ENCODE results near the gene FNBP1. TPM values are rescaled to one million over a fixed set of nuclear protein-coding genes. Genes with fewer than 3 reads are reported as not detected.

The FNBP1 gene
- total and polyA plus RNA-seq, 4 donors = 16.0 to 94.3 (median 29.5) TPM

DNA sequence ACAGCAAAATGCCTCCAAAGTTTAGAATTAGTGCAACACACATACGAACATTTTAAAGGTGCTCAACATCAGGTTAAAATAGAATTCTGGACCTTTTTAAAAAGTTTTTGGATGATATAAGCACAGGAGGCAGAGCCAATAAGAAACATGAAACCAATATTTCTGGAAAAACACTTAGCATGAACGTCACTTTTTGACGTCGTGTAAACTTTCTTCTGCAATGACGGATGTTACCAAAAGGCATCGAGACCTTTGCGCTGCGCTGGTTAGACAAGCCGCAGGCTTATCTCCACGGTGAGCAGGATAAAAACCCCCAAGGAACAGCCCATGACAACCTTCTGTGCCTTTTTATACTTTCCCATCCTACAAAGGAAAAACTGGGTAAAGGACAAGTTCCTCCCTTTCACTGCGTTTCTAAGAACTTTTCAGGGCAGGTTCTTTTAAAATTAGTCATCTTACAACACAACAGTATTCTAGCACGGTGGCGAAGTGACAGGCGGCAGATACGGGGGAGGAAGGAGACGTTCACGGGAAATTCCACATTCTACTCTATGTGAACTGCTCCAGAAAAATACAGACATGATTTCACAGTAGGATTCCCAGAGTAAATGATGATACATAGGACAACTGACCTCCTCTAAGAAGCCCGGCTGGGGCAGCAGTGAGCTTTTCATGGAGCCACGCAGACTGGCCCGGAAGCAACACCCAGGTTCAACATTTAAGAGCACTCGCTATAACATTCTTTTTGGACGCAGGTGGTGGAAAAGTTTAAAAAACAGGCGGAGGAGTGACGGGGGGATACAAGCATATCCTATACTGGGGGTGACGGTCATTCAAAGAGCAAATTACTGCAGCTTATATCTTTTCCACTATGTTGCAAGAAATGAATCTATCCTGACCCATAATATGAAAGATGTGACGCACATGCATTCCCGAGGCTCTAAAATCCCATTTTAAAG lies 155.4 kb downstream of the FNBP1 start:
- H3K36me3 ChIP-seq (ENCODE audit: control insufficient read depth in 4 of 4, insufficient read depth in 4 of 4, low read length in 4 of 4) = peaks cover 0 to 7% (median under 1%) of the 10 kb centered on the region in 4 donors
- WGBS, 2 donors = 36 to 59% methylated on average over 27 of the region's 27 CpGs
- peak overlapping the region; percentile 24 to 74 for H3K27ac ChIP-seq (ENCODE audit: low read depth in 1 of 2, low read length in 1 of 2)
- no peak overlapping the region for H3K4me3 ChIP-seq
- TF ChIP-seq, protein P1, sequence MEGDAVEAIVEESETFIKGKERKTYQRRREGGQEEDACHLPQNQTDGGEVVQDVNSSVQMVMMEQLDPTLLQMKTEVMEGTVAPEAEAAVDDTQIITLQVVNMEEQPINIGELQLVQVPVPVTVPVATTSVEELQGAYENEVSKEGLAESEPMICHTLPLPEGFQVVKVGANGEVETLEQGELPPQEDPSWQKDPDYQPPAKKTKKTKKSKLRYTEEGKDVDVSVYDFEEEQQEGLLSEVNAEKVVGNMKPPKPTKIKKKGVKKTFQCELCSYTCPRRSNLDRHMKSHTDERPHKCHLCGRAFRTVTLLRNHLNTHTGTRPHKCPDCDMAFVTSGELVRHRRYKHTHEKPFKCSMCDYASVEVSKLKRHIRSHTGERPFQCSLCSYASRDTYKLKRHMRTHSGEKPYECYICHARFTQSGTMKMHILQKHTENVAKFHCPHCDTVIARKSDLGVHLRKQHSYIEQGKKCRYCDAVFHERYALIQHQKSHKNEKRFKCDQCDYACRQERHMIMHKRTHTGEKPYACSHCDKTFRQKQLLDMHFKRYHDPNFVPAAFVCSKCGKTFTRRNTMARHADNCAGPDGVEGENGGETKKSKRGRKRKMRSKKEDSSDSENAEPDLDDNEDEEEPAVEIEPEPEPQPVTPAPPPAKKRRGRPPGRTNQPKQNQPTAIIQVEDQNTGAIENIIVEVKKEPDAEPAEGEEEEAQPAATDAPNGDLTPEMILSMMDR (IDR thresholded peaks at IDR 0.05; ENCODE audit: control extremely low read depth, extremely low read depth) = no peak
- no peaks in the 10 kb centered on the region for H3K9me3 ChIP-seq (ENCODE audit: control insufficient read depth in 4 of 4, insufficient read depth in 3 of 4, low read length in 3 of 4)
- H3K4me1 ChIP-seq (ENCODE audit: control insufficient read depth in 5 of 5, insufficient read depth in 5 of 5, low read length in 5 of 5) = peaks cover 5 to 39% (median 9%) of the 10 kb centered on the region in 5 donors
- no peak for ATAC-seq (ENCODE audit: insufficient read depth, low FRiP score)
- no peak for DNase-seq
- H3K27me3 ChIP-seq (ENCODE audit: control insufficient read depth in 3 of 3, insufficient read depth in 3 of 3, low read length in 2 of 3) = no peaks in the 10 kb centered on the region
- no peak overlapping the region for H3K9ac ChIP-seq (ENCODE audit: insufficient read depth in 1 of 2, low read length in 2 of 2)

DNA sequence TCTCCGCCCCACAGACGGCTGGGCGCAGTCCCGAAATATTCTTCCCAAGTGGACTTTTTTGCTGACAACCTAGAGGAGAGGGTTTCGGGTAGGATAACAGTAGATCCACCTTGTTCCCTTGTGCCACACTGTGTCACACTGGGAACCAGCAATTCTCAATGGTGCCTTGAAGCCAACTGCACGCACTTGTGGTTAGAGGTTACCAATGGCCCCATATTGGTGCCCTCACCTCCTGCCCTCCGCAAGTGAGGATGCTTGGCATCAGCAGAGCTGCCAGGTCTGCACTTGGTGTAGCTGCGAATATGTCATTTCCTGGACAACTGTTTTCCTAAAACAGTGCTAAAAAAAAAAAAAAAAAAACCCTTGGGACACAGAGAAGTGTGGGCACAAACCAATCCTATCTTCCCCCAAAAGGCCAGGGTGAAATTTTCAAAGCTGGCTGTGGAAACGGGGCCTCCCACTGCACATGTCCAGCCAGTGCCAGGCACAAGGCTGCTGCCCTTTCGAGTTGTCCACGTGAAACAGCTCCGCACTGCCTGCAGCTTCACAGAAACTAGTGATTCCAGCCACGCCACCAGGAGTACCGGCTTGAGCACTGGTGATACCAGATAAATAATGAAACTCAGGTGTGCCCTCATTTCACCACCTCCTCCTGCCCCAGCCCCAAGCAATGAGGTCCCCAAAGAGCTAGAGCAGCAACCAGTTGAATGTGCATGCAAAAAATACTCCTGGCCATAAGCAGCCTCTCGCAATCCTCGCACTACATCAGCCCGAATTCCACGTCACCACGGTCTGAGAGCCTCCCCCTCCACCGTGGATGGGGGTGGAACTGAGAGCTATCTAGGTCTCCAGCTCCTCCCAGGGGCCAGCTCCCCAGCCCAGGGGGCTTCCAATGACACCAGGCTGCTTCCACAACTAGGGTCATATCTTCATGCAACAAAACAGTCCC lies 156.5 kb downstream of the FNBP1 start:
- Histone ChIP-seq H3K9ac (ENCODE audit: insufficient read depth in 1 of 2, low read length in 2 of 2) (no peak overlapping the region), H3K9me3 (ENCODE audit: control insufficient read depth in 4 of 4, insufficient read depth in 3 of 4, low read length in 3 of 4) (no peaks in the 10 kb centered on the region), H3K4me3 (no peak overlapping the region), H3K27me3 (ENCODE audit: control insufficient read depth in 3 of 3, insufficient read depth in 3 of 3, low read length in 2 of 3) (no peaks in the 10 kb centered on the region), H3K27ac (ENCODE audit: low read depth in 1 of 2, low read length in 1 of 2) (peak overlapping the region; percentile 1 to 85), H3K4me1 (ENCODE audit: control insufficient read depth in 5 of 5, insufficient read depth in 5 of 5, low read length in 5 of 5) (peaks cover 5 to 29% (median 9%) of the 10 kb centered on the region in 5 donors), H3K36me3 (ENCODE audit: control insufficient read depth in 4 of 4, insufficient read depth in 4 of 4, low read length in 4 of 4) (peaks cover 0 to 9% (median 5%) of the 10 kb centered on the region in 4 donors)
- WGBS, 2 donors = 37 to 49% methylated on average over 20 of the region's 20 CpGs
- no peak for DNase-seq
- ATAC-seq (ENCODE audit: insufficient read depth, low FRiP score) = no peak
- TF ChIP-seq, protein P1 (IDR thresholded peaks at IDR 0.05; ENCODE audit: control extremely low read depth, extremely low read depth) = no peak

DNA sequence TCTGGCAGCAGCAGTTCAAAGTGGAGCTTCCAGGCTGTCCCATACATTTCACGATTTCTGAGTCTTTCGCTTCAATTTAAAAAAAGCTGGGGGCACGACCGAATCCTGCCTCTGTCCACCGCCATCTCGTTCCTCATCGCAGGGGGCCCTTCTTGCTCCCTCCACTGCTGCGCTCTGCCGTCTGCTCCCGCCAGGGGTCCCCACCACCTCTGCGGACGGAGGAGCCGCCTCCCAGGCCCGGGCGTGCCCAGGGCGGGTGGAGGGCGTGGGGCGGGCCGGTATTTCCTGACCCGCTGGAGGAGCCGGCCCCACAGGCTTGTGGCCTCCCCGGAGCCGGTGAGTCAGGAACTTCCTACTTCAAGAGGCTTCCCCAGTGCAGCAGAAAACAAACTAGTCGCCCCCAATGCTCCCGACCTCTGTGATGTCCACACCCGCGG lies 157.3 kb downstream of the FNBP1 start:
- Histone ChIP-seq H3K4me1 (ENCODE audit: control insufficient read depth in 5 of 5, insufficient read depth in 5 of 5, low read length in 5 of 5) (peaks cover 5 to 31% (median 8%) of the 10 kb centered on the region in 5 donors), H3K4me3 (no peak overlapping the region), H3K9ac (ENCODE audit: insufficient read depth in 1 of 2, low read length in 2 of 2) (no peak overlapping the region), H3K36me3 (ENCODE audit: control insufficient read depth in 4 of 4, insufficient read depth in 4 of 4, low read length in 4 of 4) (peaks cover under 1 to 17% (median 5%) of the 10 kb centered on the region in 4 donors), H3K9me3 (ENCODE audit: control insufficient read depth in 4 of 4, insufficient read depth in 3 of 4, low read length in 3 of 4) (no peaks in the 10 kb centered on the region), H3K27me3 (ENCODE audit: control insufficient read depth in 3 of 3, insufficient read depth in 3 of 3, low read length in 2 of 3) (no peaks in the 10 kb centered on the region), H3K27ac (ENCODE audit: low read depth in 1 of 2, low read length in 1 of 2) (peak overlapping the region; percentile 27 to 85)
- DNase-seq (peak; percentile 81 to 90 (median 89)), ATAC-seq (ENCODE audit: insufficient read depth, low FRiP score) (peak; percentile 93)
- TF ChIP-seq, protein P1 (IDR thresholded peaks at IDR 0.05; ENCODE audit: control extremely low read depth, extremely low read depth) = peak; percentile 95
- 0% methylated on average over 27 of the region's 27 CpGs for WGBS, 2 donors
